ENCODE results near the gene ABCC6. TPM values are rescaled to one million over a fixed set of nuclear protein-coding genes. Genes with fewer than 3 reads are reported as not detected.
"Not testable (repeated sequence)": the region's sequence is repeated elsewhere in the genome, so short reads cannot be mapped to it uniquely, and the experiment has no call there.

The ABCC6 gene
- total and polyA plus RNA-seq, 7 experiments from 2014 or later: 0.08 to 3.9 (median 0.15) TPM; not detected in 3

- H3K27me3 ChIP-seq (ENCODE audit: control insufficient read depth in 2 of 2, insufficient read depth in 2 of 2, low read length in 2 of 2); DNase-seq; intact Hi-C loops (cut with micrococcal nuclease); H3K36me3 ChIP-seq (ENCODE audit: control insufficient read depth in 2 of 3, insufficient read depth in 3 of 3, low read length in 3 of 3); H3K9me3 Mint-ChIP-seq; H3K4me1 Mint-ChIP-seq; H3K4me3 Mint-ChIP-seq; H3K27ac Mint-ChIP-seq; H3K27me3 Mint-ChIP-seq; H3K4me1 ChIP-seq (ENCODE audit: control insufficient read depth in 2 of 2, insufficient read depth in 2 of 2, low read length in 2 of 2); H3K36me3 Mint-ChIP-seq; ATAC-seq; H3K4me3 ChIP-seq (ENCODE audit: low read length); H3K27ac ChIP-seq (ENCODE audit: low read depth, low read length); CTCF ChIA-PET; POLR2A ChIA-PET; H3K9me3 ChIP-seq (ENCODE audit: control insufficient read depth in 2 of 3, low read length in 3 of 3): not testable (repeated sequence)
These were observed 14.8 kb downstream of the ABCC6 start for GRCh38 chr16:16208461-16208860.

GRCh38 chr16:16207787-16208334, 15.4 kb downstream of the ABCC6 start:
- H3K4me1 ChIP-seq (ENCODE audit: control insufficient read depth in 2 of 2, insufficient read depth in 2 of 2, low read length in 2 of 2); CTCF ChIA-PET; H3K27me3 ChIP-seq (ENCODE audit: control insufficient read depth in 2 of 2, insufficient read depth in 2 of 2, low read length in 2 of 2); H3K27ac ChIP-seq (ENCODE audit: low read depth, low read length); POLR2A ChIA-PET; H3K27me3 Mint-ChIP-seq; H3K9me3 ChIP-seq (ENCODE audit: control insufficient read depth in 2 of 3, low read length in 3 of 3); H3K36me3 ChIP-seq (ENCODE audit: control insufficient read depth in 2 of 3, insufficient read depth in 3 of 3, low read length in 3 of 3); H3K9me3 Mint-ChIP-seq; intact Hi-C loops (cut with micrococcal nuclease); H3K4me3 ChIP-seq (ENCODE audit: low read length); DNase-seq; H3K27ac Mint-ChIP-seq; H3K4me1 Mint-ChIP-seq; H3K4me3 Mint-ChIP-seq; H3K36me3 Mint-ChIP-seq: not testable (repeated sequence)
- ATAC-seq: peak; percentile 66

GRCh38 chr16:16207097-16207786, 16.1 kb downstream of the ABCC6 start:
- H3K9me3 Mint-ChIP-seq; H3K27me3 Mint-ChIP-seq; H3K4me1 ChIP-seq (ENCODE audit: control insufficient read depth in 2 of 2, insufficient read depth in 2 of 2, low read length in 2 of 2); DNase-seq; H3K36me3 Mint-ChIP-seq; H3K9me3 ChIP-seq (ENCODE audit: control insufficient read depth in 2 of 3, low read length in 3 of 3); CTCF ChIA-PET; H3K4me3 Mint-ChIP-seq; H3K27ac ChIP-seq (ENCODE audit: low read depth, low read length); H3K4me3 ChIP-seq (ENCODE audit: low read length); H3K27me3 ChIP-seq (ENCODE audit: control insufficient read depth in 2 of 2, insufficient read depth in 2 of 2, low read length in 2 of 2); H3K36me3 ChIP-seq (ENCODE audit: control insufficient read depth in 2 of 3, insufficient read depth in 3 of 3, low read length in 3 of 3); H3K4me1 Mint-ChIP-seq; POLR2A ChIA-PET; intact Hi-C loops (cut with micrococcal nuclease); H3K27ac Mint-ChIP-seq: not testable (repeated sequence)
- ATAC-seq: peak; percentile 61

GRCh38 chr16:16205864-16206263, 17.4 kb downstream of the ABCC6 start:
- H3K4me1 ChIP-seq (ENCODE audit: control insufficient read depth in 2 of 2, insufficient read depth in 2 of 2, low read length in 2 of 2); H3K27ac ChIP-seq (ENCODE audit: low read depth, low read length); H3K9me3 Mint-ChIP-seq; H3K4me3 ChIP-seq (ENCODE audit: low read length); POLR2A ChIA-PET; H3K36me3 ChIP-seq (ENCODE audit: control insufficient read depth in 2 of 3, insufficient read depth in 3 of 3, low read length in 3 of 3); CTCF ChIA-PET; DNase-seq; H3K4me3 Mint-ChIP-seq; H3K27me3 ChIP-seq (ENCODE audit: control insufficient read depth in 2 of 2, insufficient read depth in 2 of 2, low read length in 2 of 2); H3K27me3 Mint-ChIP-seq; H3K36me3 Mint-ChIP-seq; H3K4me1 Mint-ChIP-seq; ATAC-seq; H3K9me3 ChIP-seq (ENCODE audit: control insufficient read depth in 2 of 3, low read length in 3 of 3); intact Hi-C loops (cut with micrococcal nuclease): not testable (repeated sequence)
- peak overlapping the region in 1 of 9 donors; percentile 43 for H3K27ac Mint-ChIP-seq

- H3K27ac Mint-ChIP-seq; H3K4me1 ChIP-seq (ENCODE audit: control insufficient read depth in 2 of 2, insufficient read depth in 2 of 2, low read length in 2 of 2); DNase-seq; H3K36me3 Mint-ChIP-seq; H3K27ac ChIP-seq (ENCODE audit: low read depth, low read length); H3K36me3 ChIP-seq (ENCODE audit: control insufficient read depth in 2 of 3, insufficient read depth in 3 of 3, low read length in 3 of 3); H3K9me3 ChIP-seq (ENCODE audit: control insufficient read depth in 2 of 3, low read length in 3 of 3); H3K9me3 Mint-ChIP-seq; H3K4me3 Mint-ChIP-seq; CTCF ChIA-PET; H3K4me1 Mint-ChIP-seq; intact Hi-C loops (cut with micrococcal nuclease); H3K27me3 Mint-ChIP-seq; H3K27me3 ChIP-seq (ENCODE audit: control insufficient read depth in 2 of 2, insufficient read depth in 2 of 2, low read length in 2 of 2); ATAC-seq; H3K4me3 ChIP-seq (ENCODE audit: low read length): not testable (repeated sequence)
- POLR2A ChIA-PET: interaction anchor here (0.6 kb wide), 1 partner anchor 1148 kb away, joined by 3 read pairs; no protein-coding TSS in a partner anchor
These were observed 18.7 kb downstream of the ABCC6 start for GRCh38 chr16:16204552-16204951.

GRCh38 chr16:16203494-16203893, 19.8 kb downstream of the ABCC6 start:
- POLR2A ChIA-PET; H3K4me3 Mint-ChIP-seq; H3K9me3 ChIP-seq (ENCODE audit: control insufficient read depth in 2 of 3, low read length in 3 of 3); ATAC-seq; CTCF ChIA-PET; H3K27ac Mint-ChIP-seq; H3K4me3 ChIP-seq (ENCODE audit: low read length); H3K27ac ChIP-seq (ENCODE audit: low read depth, low read length); H3K27me3 Mint-ChIP-seq; H3K27me3 ChIP-seq (ENCODE audit: control insufficient read depth in 2 of 2, insufficient read depth in 2 of 2, low read length in 2 of 2); DNase-seq; H3K36me3 Mint-ChIP-seq; intact Hi-C loops (cut with micrococcal nuclease); H3K36me3 ChIP-seq (ENCODE audit: control insufficient read depth in 2 of 3, insufficient read depth in 3 of 3, low read length in 3 of 3); H3K9me3 Mint-ChIP-seq; H3K4me1 Mint-ChIP-seq; H3K4me1 ChIP-seq (ENCODE audit: control insufficient read depth in 2 of 2, insufficient read depth in 2 of 2, low read length in 2 of 2): not testable (repeated sequence)

GRCh38 chr16:16202400-16203143, 20.7 kb downstream of the ABCC6 start:
- H3K9me3 ChIP-seq (ENCODE audit: control insufficient read depth in 2 of 3, low read length in 3 of 3); H3K4me3 Mint-ChIP-seq; H3K9me3 Mint-ChIP-seq; H3K36me3 ChIP-seq (ENCODE audit: control insufficient read depth in 2 of 3, insufficient read depth in 3 of 3, low read length in 3 of 3); H3K27ac ChIP-seq (ENCODE audit: low read depth, low read length); H3K27me3 ChIP-seq (ENCODE audit: control insufficient read depth in 2 of 2, insufficient read depth in 2 of 2, low read length in 2 of 2); H3K4me1 ChIP-seq (ENCODE audit: control insufficient read depth in 2 of 2, insufficient read depth in 2 of 2, low read length in 2 of 2); H3K4me1 Mint-ChIP-seq; H3K27me3 Mint-ChIP-seq; POLR2A ChIA-PET; H3K36me3 Mint-ChIP-seq; H3K4me3 ChIP-seq (ENCODE audit: low read length); intact Hi-C loops (cut with micrococcal nuclease); CTCF ChIA-PET: not testable (repeated sequence)
- peak in 1 of 9 donors; percentile 31 for DNase-seq
- peak; percentile 70 for ATAC-seq
- peak overlapping the region in 1 of 9 donors; percentile 42 for H3K27ac Mint-ChIP-seq

Measured in naive thymus-derived CD4-positive, alpha-beta T cell (primary cell).